GM12878 (cell line): Measurements from ENCODE around the gene DIAPH3. TPM values are rescaled to one million over a fixed set of nuclear protein-coding genes. Genes with fewer than 3 reads are reported as not detected.

ENCODE experiments used
- ATAC-seq: fragments of 200-7000 bp; cut with Tn5 transposase; 3 replicates; pipeline ENCODE4 v1.9.1; 2020; ENCODE audit warnings: mild to moderate bottlenecking, moderate library complexity
- BruUV-seq: library from RNA; stranded (reverse); fragments of 400-500 nt; replicated peaks from 2 replicates; lab custom pipeline; 2021; lab: Mats Ljungman, UMichigan
- CTCF ChIA-PET: fragments of 300-600 bp; sonication (Branson Sonifier 250); formaldehyde crosslinking; extraction: SDS; loops from one replicate; lab custom pipeline; 2021; ENCODE audit warnings: inconsistent platforms; lab: Yijun Ruan, JAX
- POLR2A ChIA-PET: fragments of 350-600 bp; formaldehyde crosslinking; extraction: SDS; loops from one replicate; lab custom pipeline; 2021; ENCODE audit warnings: inconsistent platforms; lab: Charles Lee
- RAD21 ChIA-PET: fragments of 300-600 bp; sonication (Branson Sonifier 250); formaldehyde crosslinking; loops from one replicate; lab custom pipeline; 2023; ENCODE audit warnings: antibody characterized with exemption; ENCODE audit not compliant: unreplicated experiment; lab: Charles Lee
- SMC1A ChIA-PET: fragments of 300-600 bp; sonication (Branson Sonifier 250); formaldehyde crosslinking; loops from one replicate; lab custom pipeline; 2023; ENCODE audit not compliant: unreplicated experiment, uncharacterized antibody; lab: Charles Lee
- DNase-seq: peaks from one replicate; pipeline ENCODE4 v3.0.0-alpha.2; 2011; ENCODE audit warnings: low read depth, low spot score
- FAIRE-seq: peaks from 3 replicates; lab custom pipeline; 2011; peaks lifted over from hg19 to GRCh38; lab: Jason Lieb, UNC
- H2AFZ ChIP-seq: 2 replicates; pipeline ENCODE4 v1.6.0; 2011; ENCODE audit warnings: low read depth, low read length, control low read depth; ENCODE audit not compliant: control insufficient read depth
- H3K27ac ChIP-seq: 2 replicates; pipeline ENCODE4 v1.5.1; 2011; ENCODE audit warnings: control low read depth; ENCODE audit not compliant: control insufficient read depth, insufficient read depth
- H3K27me3 ChIP-seq, 2 experiments: replicated peaks in 1 of 2; 2 replicates each; pipeline versions ENCODE4 v1.6.0 to v1.6.1; 2011; ENCODE audit warnings: low read length in 1 of 2; ENCODE audit not compliant: control insufficient read depth in 2 of 2, insufficient read depth in 2 of 2
- H3K36me3 ChIP-seq, 2 experiments: 2 replicates each; pipeline ENCODE4 v1.5.1; 2011; ENCODE audit warnings: low read length in 1 of 2; ENCODE audit not compliant: control insufficient read depth in 2 of 2, insufficient read depth in 2 of 2
- H3K4me1 ChIP-seq: 2 replicates; pipeline ENCODE4 v1.6.1; 2011; ENCODE audit warnings: mild to moderate bottlenecking, low read length, moderate library complexity, mixed read lengths; ENCODE audit not compliant: control insufficient read depth, insufficient read depth
- H3K4me2 ChIP-seq: 2 replicates; pipeline ENCODE4 v1.6.0; 2011; ENCODE audit warnings: control low read depth; ENCODE audit not compliant: control insufficient read depth, insufficient read depth
- H3K4me3 ChIP-seq: fragments of 200-600 bp; sonication (generic); 2 replicates; pipeline ENCODE4 v1.5.1; 2016
- H3K79me2 ChIP-seq: 2 replicates; pipeline ENCODE4 v1.6.0; 2011; ENCODE audit warnings: low read length; ENCODE audit not compliant: control insufficient read depth, insufficient read depth
- H3K9ac ChIP-seq: 2 replicates; pipeline ENCODE4 v1.8.0; 2011; ENCODE audit warnings: low read length, control low read depth, mixed read lengths; ENCODE audit not compliant: control insufficient read depth, insufficient read depth
- H3K9me3 ChIP-seq: replicated peaks from 3 replicates; pipeline ENCODE4 v1.5.1; 2011; ENCODE audit warnings: mild to moderate bottlenecking, low read length; ENCODE audit not compliant: control insufficient read depth, insufficient read depth
- H4K20me1 ChIP-seq: 2 replicates; pipeline ENCODE4 v1.6.0; 2011; ENCODE audit not compliant: control insufficient read depth, insufficient read depth
- BHLHE40 ChIP-seq, 2 experiments: fragments of 450-650 bp in 1 of 2; IDR thresholded peaks; 2 replicates each; pipeline ENCODE4 v1.6.1; 2011 to 2017; ENCODE audit warnings: low read depth in 2 of 2, borderline replicate concordance in 1 of 2, improper control_type of control experiment in 1 of 2, low read length in 1 of 2, mild to moderate bottlenecking in 1 of 2
- CBFB ChIP-seq: IDR thresholded peaks from 2 replicates; pipeline ENCODE4 v1.6.1; 2016; ENCODE audit warnings: antibody characterized with exemption, low read depth
- FOXK2 ChIP-seq: fragments of 450-650 bp; IDR thresholded peaks from 2 replicates; pipeline ENCODE4 v1.6.1; 2017; ENCODE audit warnings: mild to moderate bottlenecking, moderate library complexity
- IKZF1 ChIP-seq: fragments of 450-650 bp; conservative IDR thresholded peaks from 2 replicates; pipeline ENCODE4 v1.6.1; 2017; ENCODE audit warnings: antibody characterized with exemption, mild to moderate bottlenecking
- IKZF2 ChIP-seq, 2 experiments: fragments of 450-650 bp; IDR thresholded peaks; 2 replicates each; pipeline ENCODE4 v1.6.1; 2017; ENCODE audit warnings: mild to moderate bottlenecking in 2 of 2, moderate library complexity in 2 of 2
- JUNB ChIP-seq: IDR thresholded peaks from 2 replicates; pipeline ENCODE4 v1.6.1; 2016; ENCODE audit warnings: antibody characterized with exemption, mild to moderate bottlenecking
- MTA2 ChIP-seq: fragments of 450-650 bp; IDR thresholded peaks from 2 replicates; pipeline ENCODE4 v1.6.1; 2016; ENCODE audit warnings: low read depth, mild to moderate bottlenecking, moderate library complexity
- RB1 ChIP-seq: fragments of 450-650 bp; formaldehyde crosslinking; IDR thresholded peaks from 2 replicates; pipeline ENCODE4 v1.6.1; 2017; ENCODE audit warnings: mild to moderate bottlenecking, borderline replicate concordance
- SIN3A ChIP-seq: IDR thresholded peaks from 2 replicates; pipeline ENCODE4 v1.6.1; 2012; ENCODE audit warnings: low read depth, low read length, improper control_type of control experiment
- SIX5 ChIP-seq: IDR thresholded peaks from 2 replicates; pipeline ENCODE4 v1.6.1; 2011; ENCODE audit warnings: mild to moderate bottlenecking, low read depth, low read length, moderate library complexity; ENCODE audit not compliant: severe bottlenecking
- SMARCA5 ChIP-seq: fragments of 450-650 bp; IDR thresholded peaks from 2 replicates; pipeline ENCODE4 v1.6.1; 2017; ENCODE audit warnings: mild to moderate bottlenecking
- TBL1XR1 ChIP-seq: IDR thresholded peaks from 2 replicates; pipeline ENCODE4 v1.6.1; 2012; ENCODE audit warnings: low read depth, low read length, improper control_type of control experiment
- ZNF207 ChIP-seq: fragments of 450-650 bp; IDR thresholded peaks from 2 replicates; pipeline ENCODE4 v1.6.1; 2014; ENCODE audit warnings: antibody characterized with exemption, mild to moderate bottlenecking, borderline replicate concordance
- ZNF217 ChIP-seq: fragments of 450-650 bp; IDR thresholded peaks from 2 replicates; pipeline ENCODE4 v1.6.1; 2017; ENCODE audit warnings: antibody characterized with exemption, mild to moderate bottlenecking
- ZNF622 ChIP-seq: fragments of 450-650 bp; IDR thresholded peaks from 2 replicates; pipeline ENCODE4 v1.6.1; 2017; ENCODE audit warnings: mild to moderate bottlenecking, inconsistent platforms
- WGBS: methylation state at CpG from one replicate; pipeline ENCODE4 v1.1.6; 2016; ENCODE audit warnings: low lambda C conversion rate; ENCODE audit not compliant: insufficient replicate concordance, insufficient coverage; ENCODE audit errors: missing lambda C conversion rate; 5-methylcytosine and 5-hydroxymethylcytosine counted together
- in situ Hi-C: fragments of 300-500 bp; cut with MboI; formaldehyde crosslinking; loops from 9 replicates; pipeline ENCODE4 v1.14.3; 2018; ENCODE audit warnings: mixed read lengths
- intact Hi-C: fragments of 100-400 bp; cut with micrococcal nuclease; formaldehyde crosslinking; loops from one replicate; pipeline ENCODE4 v1.14.2; 2022; ENCODE audit not compliant: unreplicated experiment
- polyA plus RNA-seq, 11 experiments: library from polyadenylated mRNA; depleted of rRNA in 4 of 11; unstranded in 6 of 11; stranded (reverse) in 5 of 11; fragments of >200 nt; fragmentation: Nextera tagmentation in 4 of 11; fragmentation: Illumina TruSeq in 1 of 11; extraction: Ambion mirVana in 4 of 11; extraction: Trizol in 1 of 11; gene quantifications; 1 replicate in 1 of 11; 2 replicates in 10 of 11; pipeline versions ENCODE4 v1.2.1 to v1.2.3, GENCODE V29; 2011 to 2016; ENCODE audit warnings: inconsistent platforms in 2 of 11, missing spikeins in 2 of 11, low read depth in 1 of 11
- total RNA-seq, 4 experiments: library from RNA; depleted of rRNA in 3 of 4; stranded (reverse); fragments of >200 nt in 3 of 4; fragmentation: Illumina TruSeq in 1 of 4; extraction: Trizol in 1 of 4; gene quantifications; 2 replicates each; pipeline versions ENCODE4 v1.2.1 to v1.2.3, GENCODE V29; 2013 to 2021
- TF ChIP-seq, protein P1 (sequence below): IDR thresholded peaks from 2 replicates; pipeline ENCODE4 v1.6.1; 2012; ENCODE audit warnings: low read depth, low read length, improper control_type of control experiment
- TF ChIP-seq, protein P2 (sequence below): IDR thresholded peaks from 2 replicates; pipeline ENCODE4 v1.6.1; 2011; ENCODE audit warnings: borderline replicate concordance, low read depth, mild to moderate bottlenecking, moderate library complexity, low read length; ENCODE audit not compliant: insufficient read depth, poor library complexity, severe bottlenecking

The DIAPH3 gene
- total and polyA plus RNA-seq, 10 of the 15 experiments (the other 5 are each of a cell fraction or from before 2014, with no cell fraction given): 10.1 to 25.2 (median 15.4) TPM

- 98% methylated on average over 7 of the region's 7 CpGs for WGBS
- H3K4me1 ChIP-seq: peaks cover 4% of the 10 kb centered on the region
- TF ChIP-seq, protein P1, sequence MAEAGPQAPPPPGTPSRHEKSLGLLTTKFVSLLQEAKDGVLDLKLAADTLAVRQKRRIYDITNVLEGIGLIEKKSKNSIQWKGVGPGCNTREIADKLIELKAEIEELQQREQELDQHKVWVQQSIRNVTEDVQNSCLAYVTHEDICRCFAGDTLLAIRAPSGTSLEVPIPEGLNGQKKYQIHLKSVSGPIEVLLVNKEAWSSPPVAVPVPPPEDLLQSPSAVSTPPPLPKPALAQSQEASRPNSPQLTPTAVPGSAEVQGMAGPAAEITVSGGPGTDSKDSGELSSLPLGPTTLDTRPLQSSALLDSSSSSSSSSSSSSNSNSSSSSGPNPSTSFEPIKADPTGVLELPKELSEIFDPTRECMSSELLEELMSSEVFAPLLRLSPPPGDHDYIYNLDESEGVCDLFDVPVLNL: no peak
- in situ Hi-C loops (no loop called here), intact Hi-C loops (no loop called here)
- no TSS peak for BruUV-seq
- H3K79me2 ChIP-seq: no peaks in the 10 kb centered on the region
- no peaks in the 10 kb centered on the region for H4K20me1 ChIP-seq
- H3K4me3 ChIP-seq: no peak overlapping the region
- H3K36me3 ChIP-seq: no peaks in the 10 kb centered on the region
- SMC1A ChIA-PET: no interaction called here
- ATAC-seq (no peak), FAIRE-seq (no peak), DNase-seq (no peak)
- CTCF ChIA-PET: interaction anchor here (1.0 kb wide), 1 partner anchor 20 kb away, joined by 3 read pairs; no protein-coding TSS in a partner anchor
- H2AFZ ChIP-seq: no peak overlapping the region
- POLR2A ChIA-PET: no interaction called here
- RAD21 ChIA-PET: no interaction called here
- H3K9ac ChIP-seq: no peak overlapping the region
- no peaks in the 10 kb centered on the region for H3K27me3 ChIP-seq
- H3K9me3 ChIP-seq: no peaks in the 10 kb centered on the region
- H3K4me2 ChIP-seq: no peak overlapping the region
- no peak overlapping the region for H3K27ac ChIP-seq
These were observed 412.9 kb downstream of the DIAPH3 start for GRCh38 chr13:59750860-59751259.

- DNase-seq (no peak), FAIRE-seq (no peak), ATAC-seq (no peak)
- no peaks in the 10 kb centered on the region; the same call in 1 of the 2 replicates for H3K4me1 ChIP-seq
- no peaks in the 10 kb centered on the region for H3K36me3 ChIP-seq
- no TSS peak for BruUV-seq
- H4K20me1 ChIP-seq: no peaks in the 10 kb centered on the region
- TF ChIP-seq SMARCA5: no peak
- no peak for TF ChIP-seq IKZF2 (IDR thresholded peaks at IDR 0.05)
- TF ChIP-seq MTA2: no peak
- TF ChIP-seq SIX5: no peak
- no peak for TF ChIP-seq BHLHE40 (IDR thresholded peaks at IDR 0.05; ENCODE audit: borderline replicate concordance in 1 of 2, low read depth in 2 of 2, low read length in 1 of 2)
- TF ChIP-seq, protein P2, sequence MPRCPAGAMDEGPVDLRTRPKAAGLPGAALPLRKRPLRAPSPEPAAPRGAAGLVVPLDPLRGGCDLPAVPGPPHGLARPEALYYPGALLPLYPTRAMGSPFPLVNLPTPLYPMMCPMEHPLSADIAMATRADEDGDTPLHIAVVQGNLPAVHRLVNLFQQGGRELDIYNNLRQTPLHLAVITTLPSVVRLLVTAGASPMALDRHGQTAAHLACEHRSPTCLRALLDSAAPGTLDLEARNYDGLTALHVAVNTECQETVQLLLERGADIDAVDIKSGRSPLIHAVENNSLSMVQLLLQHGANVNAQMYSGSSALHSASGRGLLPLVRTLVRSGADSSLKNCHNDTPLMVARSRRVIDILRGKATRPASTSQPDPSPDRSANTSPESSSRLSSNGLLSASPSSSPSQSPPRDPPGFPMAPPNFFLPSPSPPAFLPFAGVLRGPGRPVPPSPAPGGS: no peak
- TF ChIP-seq ZNF217: no peak
- TF ChIP-seq FOXK2: no peak
- TF ChIP-seq SIN3A: no peak
- TF ChIP-seq RB1: no peak
- TF ChIP-seq CBFB: no peak
- no peak for TF ChIP-seq TBL1XR1
- TF ChIP-seq JUNB: no peak
- no peak for TF ChIP-seq IKZF1
- TF ChIP-seq ZNF207: no peak
- no peak for TF ChIP-seq ZNF622
- H3K9me3 ChIP-seq: no peaks in the 10 kb centered on the region
- CTCF ChIA-PET: interaction anchor here (0.7 kb wide), 1 partner anchor 683 kb away, joined by 4 read pairs; no protein-coding TSS in a partner anchor
- intact Hi-C loops (no loop called here), in situ Hi-C loops (no loop called here)
- no peak overlapping the region for H3K9ac ChIP-seq
- no peak overlapping the region for H3K4me2 ChIP-seq
- no peak overlapping the region for H2AFZ ChIP-seq
- SMC1A ChIA-PET: interaction anchor here (1.2 kb wide), 1 partner anchor 10 kb away, joined by 3 read pairs; no protein-coding TSS in a partner anchor
- 99% methylated on average over 5 of the region's 5 CpGs for WGBS
- POLR2A ChIA-PET: no interaction called here
- RAD21 ChIA-PET: no interaction called here
- H3K27ac ChIP-seq: no peak overlapping the region
- H3K4me3 ChIP-seq: no peak overlapping the region
- no peaks in the 10 kb centered on the region for H3K79me2 ChIP-seq
- no peaks in the 10 kb centered on the region for H3K27me3 ChIP-seq
These were observed 415.7 kb downstream of the DIAPH3 start for GRCh38 chr13:59748046-59748445.
